Upper lobe of left lung (tissue), 4 donors: ENCODE results near the gene TMEFF1.

Experiments
- POLR2A ChIP-seq, 4 donors: fragments of 450-650 bp; IDR thresholded peaks; one replicate each; pipeline ENCODE4 v1.5.1; 2016 to 2017; ENCODE audit warnings: antibody characterized with exemption in 4 of 4, mild to moderate bottlenecking in 2 of 4
- TF ChIP-seq, protein P1 (sequence below), 6 experiments: fragments of 450-650 bp in 4 of 6; fragments of 200-600 bp in 2 of 6; sonication (generic) in 2 of 6; IDR thresholded peaks; one replicate each; pipeline ENCODE4 v1.5.1; 2016 to 2019; ENCODE audit warnings: antibody characterized with exemption in 6 of 6

DNA sequence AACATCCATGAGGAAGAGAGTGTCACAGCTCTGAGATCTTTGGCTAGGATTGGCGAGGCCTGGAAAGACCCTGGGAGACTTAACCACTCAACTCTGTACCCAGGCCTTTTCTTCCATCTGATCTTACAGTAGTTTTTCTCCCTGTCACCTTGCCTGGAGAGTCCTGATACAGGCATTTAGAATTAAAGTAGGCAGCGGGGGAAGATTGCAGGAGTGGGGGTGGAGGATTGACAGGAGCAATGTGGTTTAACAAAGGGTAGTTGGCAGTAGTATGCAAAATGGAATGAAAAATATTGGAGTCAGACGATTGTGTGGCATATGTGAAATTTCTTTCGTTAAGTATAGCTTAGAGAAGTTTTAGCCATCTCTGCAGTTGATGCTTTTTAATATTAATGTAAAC, 16.9 kb downstream of the TMEFF1 start:
- TF ChIP-seq, protein P1, sequence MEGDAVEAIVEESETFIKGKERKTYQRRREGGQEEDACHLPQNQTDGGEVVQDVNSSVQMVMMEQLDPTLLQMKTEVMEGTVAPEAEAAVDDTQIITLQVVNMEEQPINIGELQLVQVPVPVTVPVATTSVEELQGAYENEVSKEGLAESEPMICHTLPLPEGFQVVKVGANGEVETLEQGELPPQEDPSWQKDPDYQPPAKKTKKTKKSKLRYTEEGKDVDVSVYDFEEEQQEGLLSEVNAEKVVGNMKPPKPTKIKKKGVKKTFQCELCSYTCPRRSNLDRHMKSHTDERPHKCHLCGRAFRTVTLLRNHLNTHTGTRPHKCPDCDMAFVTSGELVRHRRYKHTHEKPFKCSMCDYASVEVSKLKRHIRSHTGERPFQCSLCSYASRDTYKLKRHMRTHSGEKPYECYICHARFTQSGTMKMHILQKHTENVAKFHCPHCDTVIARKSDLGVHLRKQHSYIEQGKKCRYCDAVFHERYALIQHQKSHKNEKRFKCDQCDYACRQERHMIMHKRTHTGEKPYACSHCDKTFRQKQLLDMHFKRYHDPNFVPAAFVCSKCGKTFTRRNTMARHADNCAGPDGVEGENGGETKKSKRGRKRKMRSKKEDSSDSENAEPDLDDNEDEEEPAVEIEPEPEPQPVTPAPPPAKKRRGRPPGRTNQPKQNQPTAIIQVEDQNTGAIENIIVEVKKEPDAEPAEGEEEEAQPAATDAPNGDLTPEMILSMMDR (IDR thresholded peaks at IDR 0.05) = no peak
- TF ChIP-seq POLR2A (IDR thresholded peaks at IDR 0.05) = no peak
